ENCODE measurements around the gene METTL4.
"Not testable (repeated sequence)": the region's sequence is repeated elsewhere in the genome, so short reads cannot be mapped to it uniquely, and the experiment has no call there.

Gene METTL4

GRCh38 chr18:2559249-2559648, 12.1 kb downstream of the METTL4 start:
- no peak for DNase-seq (ENCODE audit: low read depth in 3 of 3)

GRCh38 chr18:2557536-2557935, 13.8 kb downstream of the METTL4 start:
- no peak for DNase-seq (ENCODE audit: low read depth in 3 of 3)

GRCh38 chr18:2555895-2556294, 15.4 kb downstream of the METTL4 start:
- DNase-seq (ENCODE audit: low read depth in 3 of 3): no peak

- no peak for DNase-seq (ENCODE audit: low read depth in 3 of 3)
These were observed 16.6 kb downstream of the METTL4 start for GRCh38 chr18:2554696-2555095.

GRCh38 chr18:2551425-2551824, 19.9 kb downstream of the METTL4 start:
- DNase-seq (ENCODE audit: low read depth in 3 of 3): no peak

GRCh38 chr18:2549462-2549861, 21.8 kb downstream of the METTL4 start:
- no peak for DNase-seq (ENCODE audit: low read depth in 3 of 3)

GRCh38 chr18:2547477-2548087, 23.7 kb downstream of the METTL4 start:
- no peak for DNase-seq (ENCODE audit: low read depth in 3 of 3)

- DNase-seq (ENCODE audit: low read depth in 3 of 3): no peak
These were observed 26.1 kb downstream of the METTL4 start for GRCh38 chr18:2545155-2545554.

- not testable (repeated sequence) for DNase-seq (ENCODE audit: low read depth in 3 of 3)
These were observed 29.3 kb downstream of the METTL4 start for GRCh38 chr18:2541925-2542563.

GRCh38 chr18:2540575-2540974, 30.7 kb downstream of the METTL4 start:
- no peak for DNase-seq (ENCODE audit: low read depth in 3 of 3)

- DNase-seq (ENCODE audit: low read depth in 3 of 3): no peak
These were observed 32.5 kb downstream of the METTL4 start for GRCh38 chr18:2538844-2539243.

GRCh38 chr18:2538236-2538635, 33.1 kb downstream of the METTL4 start:
- no peak for DNase-seq (ENCODE audit: low read depth in 3 of 3)

GRCh38 chr18:2537296-2537695, 34.0 kb downstream of the METTL4 start:
- DNase-seq (ENCODE audit: low read depth in 3 of 3): no peak

- DNase-seq (ENCODE audit: low read depth in 3 of 3): no peak
These were observed 34.8 kb downstream of the METTL4 start for GRCh38 chr18:2536493-2536892.

GRCh38 chr18:2536063-2536462, 35.2 kb downstream of the METTL4 start:
- no peak for DNase-seq (ENCODE audit: low read depth in 3 of 3)

GRCh38 chr18:2535419-2535910, 35.8 kb downstream of the METTL4 start:
- no peak for DNase-seq (ENCODE audit: low read depth in 3 of 3)

- DNase-seq (ENCODE audit: low read depth in 3 of 3): no peak
These were observed 36.4 kb downstream of the METTL4 start for GRCh38 chr18:2534906-2535305.

GRCh38 chr18:2532797-2533196, 38.5 kb downstream of the METTL4 start:
- DNase-seq (ENCODE audit: low read depth in 3 of 3): no peak

GRCh38 chr18:2531751-2532150, 39.6 kb downstream of the METTL4 start:
- DNase-seq (ENCODE audit: low read depth in 3 of 3): no peak

GRCh38 chr18:2529154-2529553, 42.2 kb downstream of the METTL4 start:
- no peak for DNase-seq (ENCODE audit: low read depth in 3 of 3)

- no peak for DNase-seq (ENCODE audit: low read depth in 3 of 3)
These were observed 45.0 kb downstream of the METTL4 start for GRCh38 chr18:2526329-2526728.

- not testable (repeated sequence) for DNase-seq (ENCODE audit: low read depth in 3 of 3)
These were observed 46.5 kb downstream of the METTL4 start for GRCh38 chr18:2524794-2525198.

- no peak for DNase-seq (ENCODE audit: low read depth in 3 of 3)
These were observed 49.2 kb downstream of the METTL4 start for GRCh38 chr18:2522112-2522511.

- DNase-seq (ENCODE audit: low read depth in 3 of 3): no peak
These were observed 52.8 kb downstream of the METTL4 start for GRCh38 chr18:2518473-2518872.
